PC-3 (cell line): ENCODE results near the gene FARS2.

ENCODE experiments used
- EZH2 ChIP-seq: fragments of 300-600 bp; sonication (generic); IDR thresholded peaks from one replicate; pipeline ENCODE4 v1.6.1; 2017; ENCODE audit warnings: antibody characterized with exemption, mild to moderate bottlenecking, low read length; ENCODE audit not compliant: unreplicated experiment
- TF ChIP-seq, protein P1 (sequence below): fragments of 300-600 bp; sonication (generic); conservative IDR thresholded peaks from 2 replicates; pipeline ENCODE4 v1.5.1; 2017; ENCODE audit warnings: antibody characterized with exemption, low read depth, mild to moderate bottlenecking, low read length

DNA sequence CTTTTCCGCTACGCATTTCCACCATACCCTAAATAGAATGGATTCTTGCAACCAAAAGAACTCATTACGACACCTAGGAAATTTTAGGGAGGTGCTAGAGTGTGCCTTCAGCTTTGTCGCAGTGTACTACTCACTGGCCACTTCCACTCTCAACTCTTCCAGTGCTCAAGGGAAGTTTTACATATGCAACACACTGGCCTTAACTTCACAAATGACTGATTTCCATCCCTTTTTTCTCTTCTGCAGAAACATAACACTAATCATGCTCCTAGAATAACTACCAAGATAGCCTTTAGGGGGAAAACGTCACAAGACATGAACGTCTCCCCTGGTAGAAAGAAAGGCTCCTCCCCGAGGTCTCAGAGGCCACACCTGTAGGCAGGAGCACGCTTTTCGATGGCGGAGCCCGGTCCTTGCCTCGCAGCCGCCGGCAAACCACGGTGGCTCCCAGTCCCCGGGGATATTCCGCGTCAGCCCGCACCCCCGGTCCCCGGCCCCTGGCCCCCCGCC is 1.1 kb upstream of the FARS2 start:
- TF ChIP-seq, protein P1, sequence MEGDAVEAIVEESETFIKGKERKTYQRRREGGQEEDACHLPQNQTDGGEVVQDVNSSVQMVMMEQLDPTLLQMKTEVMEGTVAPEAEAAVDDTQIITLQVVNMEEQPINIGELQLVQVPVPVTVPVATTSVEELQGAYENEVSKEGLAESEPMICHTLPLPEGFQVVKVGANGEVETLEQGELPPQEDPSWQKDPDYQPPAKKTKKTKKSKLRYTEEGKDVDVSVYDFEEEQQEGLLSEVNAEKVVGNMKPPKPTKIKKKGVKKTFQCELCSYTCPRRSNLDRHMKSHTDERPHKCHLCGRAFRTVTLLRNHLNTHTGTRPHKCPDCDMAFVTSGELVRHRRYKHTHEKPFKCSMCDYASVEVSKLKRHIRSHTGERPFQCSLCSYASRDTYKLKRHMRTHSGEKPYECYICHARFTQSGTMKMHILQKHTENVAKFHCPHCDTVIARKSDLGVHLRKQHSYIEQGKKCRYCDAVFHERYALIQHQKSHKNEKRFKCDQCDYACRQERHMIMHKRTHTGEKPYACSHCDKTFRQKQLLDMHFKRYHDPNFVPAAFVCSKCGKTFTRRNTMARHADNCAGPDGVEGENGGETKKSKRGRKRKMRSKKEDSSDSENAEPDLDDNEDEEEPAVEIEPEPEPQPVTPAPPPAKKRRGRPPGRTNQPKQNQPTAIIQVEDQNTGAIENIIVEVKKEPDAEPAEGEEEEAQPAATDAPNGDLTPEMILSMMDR = no peak
- TF ChIP-seq EZH2 = no peak
